Measurements from ENCODE around the gene GCNT3. TPM values are rescaled to one million over a fixed set of nuclear protein-coding genes. Genes with fewer than 3 reads are reported as not detected.

The GCNT3 gene, protein sequence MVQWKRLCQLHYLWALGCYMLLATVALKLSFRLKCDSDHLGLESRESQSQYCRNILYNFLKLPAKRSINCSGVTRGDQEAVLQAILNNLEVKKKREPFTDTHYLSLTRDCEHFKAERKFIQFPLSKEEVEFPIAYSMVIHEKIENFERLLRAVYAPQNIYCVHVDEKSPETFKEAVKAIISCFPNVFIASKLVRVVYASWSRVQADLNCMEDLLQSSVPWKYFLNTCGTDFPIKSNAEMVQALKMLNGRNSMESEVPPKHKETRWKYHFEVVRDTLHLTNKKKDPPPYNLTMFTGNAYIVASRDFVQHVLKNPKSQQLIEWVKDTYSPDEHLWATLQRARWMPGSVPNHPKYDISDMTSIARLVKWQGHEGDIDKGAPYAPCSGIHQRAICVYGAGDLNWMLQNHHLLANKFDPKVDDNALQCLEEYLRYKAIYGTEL
- 0.17 TPM in 1 of 2 replicates, not detected in the other for total RNA-seq

DNA sequence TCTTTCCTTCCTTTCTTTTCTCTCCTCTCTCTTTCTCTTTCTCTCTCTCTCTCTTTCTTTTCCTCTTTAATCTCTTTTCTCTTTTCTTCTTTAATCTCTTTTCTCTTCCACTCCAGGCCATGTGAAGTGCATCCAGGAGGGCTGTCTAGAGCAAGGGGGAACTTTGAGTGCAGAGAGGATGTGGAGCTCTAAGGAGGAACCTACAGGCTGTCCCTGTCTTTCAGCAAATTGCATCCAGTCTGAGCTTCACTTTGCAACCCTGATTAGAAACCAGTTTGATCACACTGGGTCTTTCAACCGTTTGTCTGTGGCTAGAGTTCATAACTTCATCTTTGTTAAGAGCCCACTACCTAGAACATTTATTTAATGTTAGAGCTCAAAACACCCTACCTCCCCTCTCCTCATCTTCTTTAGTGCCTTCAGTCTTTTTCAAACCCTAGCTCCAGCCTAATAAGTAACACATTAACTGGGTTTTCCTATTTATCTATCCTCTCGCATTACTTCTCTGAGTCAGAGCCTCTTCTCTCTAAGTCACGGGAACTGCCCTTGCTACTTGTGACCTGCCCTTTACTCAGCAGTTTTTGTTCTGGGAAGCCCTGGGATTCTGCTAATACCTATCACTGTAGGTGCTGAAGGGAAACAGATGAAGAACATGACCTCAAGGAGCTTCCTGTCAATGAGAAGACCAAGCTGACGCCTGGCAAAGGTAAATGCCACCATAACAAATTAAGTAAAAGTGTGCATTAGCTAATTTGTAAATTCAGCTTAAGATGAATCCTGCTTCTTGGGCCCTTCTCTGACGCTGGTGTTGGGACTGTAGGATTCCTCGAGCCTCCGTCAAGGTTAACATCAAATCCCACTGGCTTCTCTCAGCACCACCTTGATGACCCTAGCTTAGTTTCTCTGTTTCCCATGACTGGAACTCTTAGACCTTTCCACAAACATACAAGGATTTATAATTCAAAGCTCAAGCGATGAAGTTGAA lies at the start of gene GCNT3:
GCNT3 (plus strand) TSS at position 508 of the 985 bp plus-strand sequence. CDS start 6,456 bp downstream, outside the sequence.
- no peak for DNase-seq

DNA sequence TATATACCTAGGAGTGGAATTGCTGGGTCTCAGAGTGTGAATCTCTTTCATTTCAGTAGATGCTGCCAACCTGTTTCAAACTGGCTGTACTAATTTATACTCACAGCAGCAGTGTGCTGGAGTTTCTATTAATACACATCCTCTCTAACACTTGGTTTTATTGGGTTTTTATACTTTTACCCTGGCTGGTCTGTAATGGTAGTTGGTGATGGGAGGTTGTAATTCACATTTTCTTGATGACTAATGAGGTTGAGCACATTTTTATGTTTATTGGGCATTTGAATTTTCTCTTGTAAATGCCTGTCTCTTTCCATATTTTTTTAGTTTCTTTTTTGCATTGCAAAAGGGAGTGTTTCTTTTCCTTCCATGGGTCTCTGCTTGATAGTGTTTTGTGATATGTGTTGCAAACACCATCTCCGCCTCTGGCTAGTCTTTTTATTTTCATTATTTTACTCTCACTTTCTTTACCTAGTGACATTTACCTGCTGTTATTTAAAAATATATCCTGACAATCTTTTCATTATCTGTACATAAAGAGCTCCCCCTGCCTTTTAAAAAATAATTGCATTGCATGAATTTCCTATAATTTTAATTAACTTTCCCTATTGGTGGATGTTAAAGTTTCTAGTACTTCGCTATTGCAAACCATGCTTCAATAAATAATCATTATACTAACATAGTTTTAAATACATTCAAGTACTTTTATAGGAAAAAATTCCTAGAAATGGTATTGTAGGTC lies 49.0 kb upstream of the GCNT3 start:
- DNase-seq: no peak

DNA sequence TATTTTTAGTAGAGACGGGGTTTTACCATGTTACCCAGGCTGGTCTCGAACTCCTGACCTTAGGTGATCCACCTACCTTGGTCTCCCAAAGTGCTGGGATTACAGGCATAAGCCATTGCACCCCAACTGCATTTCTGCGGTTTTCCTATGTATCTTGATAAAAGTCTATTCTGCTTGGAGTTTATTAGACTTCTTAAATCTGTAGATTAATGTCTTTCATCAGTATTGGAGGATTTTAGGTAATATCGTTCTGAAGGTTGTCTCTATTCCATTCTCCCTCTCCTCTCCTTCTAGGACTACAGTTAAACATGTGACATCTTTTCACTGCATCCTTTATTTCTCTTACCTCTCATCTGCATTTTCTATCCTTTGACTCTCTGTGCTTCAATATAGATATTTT lies 46.3 kb upstream of the GCNT3 start:
- no peak for DNase-seq

DNA sequence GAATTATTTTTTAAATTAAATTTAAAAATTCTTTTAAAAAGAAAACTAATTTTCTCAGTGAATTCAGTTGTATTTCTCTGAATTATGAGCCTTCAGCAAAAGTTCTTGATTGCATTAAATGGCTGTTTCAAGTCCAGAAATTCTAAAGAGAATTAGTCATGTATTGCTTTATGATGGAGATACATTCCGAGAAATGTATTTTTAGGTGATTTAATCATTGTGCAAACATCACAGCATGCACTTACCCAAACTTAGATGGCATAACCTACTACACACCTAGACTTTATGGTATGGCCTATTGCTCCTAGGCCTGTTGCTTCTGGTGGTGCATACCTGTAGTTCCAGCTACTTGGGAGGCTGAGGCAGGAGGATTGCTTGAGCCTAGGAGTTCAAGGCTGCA lies 44.3 kb upstream of the GCNT3 start:
- DNase-seq: no peak

DNA sequence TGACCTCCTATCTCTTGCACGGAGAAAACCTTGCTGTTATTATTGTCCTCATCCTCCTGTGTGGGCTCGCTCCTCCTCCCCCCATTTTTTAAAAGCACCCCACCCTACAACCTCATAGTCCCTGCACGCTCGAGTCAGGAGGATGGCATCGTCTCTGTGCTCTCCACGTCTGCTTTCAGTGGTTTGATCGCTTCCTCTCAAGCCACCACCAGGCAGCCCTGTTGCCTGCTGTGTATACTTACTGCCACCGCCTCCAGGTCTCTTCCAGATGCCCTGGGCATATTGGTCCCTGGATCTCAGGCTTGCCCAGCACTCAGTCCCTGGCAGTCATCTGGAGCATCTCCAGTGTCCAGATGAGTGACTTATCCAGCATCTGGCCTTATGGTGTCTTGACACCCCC lies 42.1 kb upstream of the GCNT3 start:
- DNase-seq: no peak

DNA sequence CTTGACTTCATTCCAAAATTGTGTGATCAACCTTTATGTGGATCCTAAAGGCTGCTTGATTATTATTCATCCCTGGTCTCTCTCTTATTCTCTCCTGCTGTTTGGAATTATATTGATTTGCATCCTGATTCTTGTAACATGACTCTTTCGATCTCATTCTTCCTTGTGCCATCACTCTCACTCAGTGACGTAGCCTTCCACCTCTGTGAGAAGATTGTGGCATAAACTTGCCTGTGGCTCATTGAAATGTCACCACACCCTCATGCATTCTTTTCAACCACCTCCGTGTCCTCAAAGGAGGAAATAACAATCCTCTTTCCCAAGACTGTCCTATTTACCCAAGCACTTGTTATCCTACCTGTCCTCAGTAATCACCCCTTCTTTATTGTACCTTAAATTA lies 41.3 kb upstream of the GCNT3 start:
- DNase-seq: no peak

DNA sequence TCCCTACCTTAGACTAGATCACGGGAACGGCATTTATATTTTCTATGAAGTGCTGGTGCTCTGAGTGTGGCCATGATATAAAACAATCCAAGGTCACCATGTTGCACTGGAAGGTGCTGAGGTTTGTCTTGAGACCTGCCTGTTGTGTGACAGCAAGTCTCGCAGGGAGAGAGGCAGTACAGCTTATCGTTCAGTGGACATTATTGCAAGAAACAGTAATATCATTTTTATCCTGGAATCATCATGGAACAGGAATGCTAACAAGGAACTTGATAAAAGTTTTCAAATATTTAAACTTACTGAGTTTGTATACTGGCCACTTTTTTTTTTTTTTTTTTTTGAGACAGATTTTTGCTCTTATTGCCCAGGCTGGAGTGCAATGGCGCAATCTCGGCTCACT lies 40.0 kb upstream of the GCNT3 start:
- DNase-seq: no peak

DNA sequence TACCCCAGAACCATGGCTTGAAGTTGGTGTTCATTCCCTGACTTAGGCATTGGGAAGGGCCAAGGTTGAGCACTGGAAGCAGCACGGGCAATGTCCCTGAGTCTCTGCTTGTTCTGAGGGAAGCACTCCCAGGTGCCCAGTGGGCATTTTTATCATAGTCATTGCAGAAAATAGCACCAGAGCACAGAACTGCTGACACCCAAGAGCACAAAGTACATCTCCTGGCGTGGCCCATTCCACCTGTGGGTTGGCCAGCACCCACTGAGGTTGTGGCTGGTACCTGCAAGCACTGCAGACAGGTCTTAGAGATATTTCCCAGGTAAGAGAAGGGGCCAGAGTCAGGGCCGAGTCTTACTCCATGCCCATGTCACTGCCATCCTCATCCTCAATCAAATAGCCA lies 28.5 kb upstream of the GCNT3 start:
- DNase-seq: no peak

DNA sequence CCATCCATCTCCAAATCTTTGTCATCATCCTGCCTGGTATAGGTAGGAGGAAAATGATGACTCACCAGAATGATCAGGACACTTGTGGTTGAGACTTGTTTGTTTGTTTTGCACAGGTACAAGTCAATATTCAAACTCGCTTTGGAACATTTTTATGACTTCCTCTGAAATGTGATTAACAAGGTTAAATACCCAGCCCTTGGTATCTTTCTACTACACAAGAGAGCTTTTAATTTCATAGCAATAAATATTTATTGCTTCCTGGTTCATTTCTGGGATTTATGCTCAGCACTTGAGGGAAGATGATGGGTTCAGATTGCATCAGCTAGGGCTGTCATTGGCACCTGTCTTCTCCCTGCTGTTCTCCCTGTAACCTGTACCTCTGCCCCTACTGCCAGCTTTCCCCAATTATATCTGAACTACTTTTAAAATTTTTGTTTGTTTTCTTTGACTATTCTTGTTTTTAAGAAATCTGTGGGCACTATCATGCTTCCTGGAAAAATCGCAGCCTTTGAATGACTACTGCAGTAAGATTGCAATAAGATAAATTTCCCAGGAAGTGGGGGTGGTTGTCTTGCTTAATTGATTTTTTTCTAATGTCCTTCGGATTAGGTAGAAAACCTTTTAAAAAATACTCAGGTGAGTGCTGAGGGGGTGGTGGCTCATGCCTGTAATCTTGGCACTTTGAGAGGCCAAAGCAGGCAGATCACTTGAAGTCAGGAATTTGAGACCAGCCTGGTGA lies 24.3 kb upstream of the GCNT3 start:
- DNase-seq: no peak

DNA sequence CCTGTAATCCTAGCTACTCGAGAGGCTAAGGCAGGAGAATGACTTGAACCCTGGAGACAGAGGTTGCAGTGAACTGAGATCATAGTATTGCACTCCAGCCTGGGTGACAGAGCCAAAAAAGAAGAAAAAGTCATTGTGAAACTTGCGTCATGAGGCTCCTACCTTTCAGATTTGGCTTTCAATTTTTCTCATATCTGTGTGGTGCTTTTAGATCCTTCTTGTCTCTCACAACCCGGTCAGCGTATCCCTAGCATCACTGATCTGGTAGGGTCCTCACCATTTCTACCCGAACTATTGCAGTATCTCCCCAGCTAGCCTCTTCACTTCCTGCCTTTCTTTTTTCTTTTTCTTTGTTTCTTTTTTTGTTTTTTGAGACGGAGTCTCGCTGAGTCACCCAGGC lies 21.6 kb upstream of the GCNT3 start:
- DNase-seq: no peak

DNA sequence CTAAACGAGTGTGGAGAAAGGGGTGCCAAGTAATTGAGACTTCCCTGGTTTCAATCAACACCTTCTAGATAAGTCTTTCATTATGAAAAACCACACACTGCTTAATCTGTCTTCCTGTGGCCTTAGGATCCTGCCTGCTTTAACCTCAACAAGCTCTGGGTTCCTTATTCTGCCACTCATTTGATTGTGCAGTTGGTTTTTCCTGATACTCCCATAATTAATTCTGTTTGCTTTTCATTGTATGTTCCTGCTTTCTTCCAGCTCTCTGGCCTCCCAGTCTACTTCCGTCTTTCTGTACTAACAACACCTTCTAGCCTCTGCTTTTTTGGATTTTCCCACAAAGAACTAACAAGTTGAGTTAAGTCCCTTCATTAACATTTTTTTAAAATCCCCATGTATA lies 20.2 kb upstream of the GCNT3 start:
- DNase-seq: no peak

DNA sequence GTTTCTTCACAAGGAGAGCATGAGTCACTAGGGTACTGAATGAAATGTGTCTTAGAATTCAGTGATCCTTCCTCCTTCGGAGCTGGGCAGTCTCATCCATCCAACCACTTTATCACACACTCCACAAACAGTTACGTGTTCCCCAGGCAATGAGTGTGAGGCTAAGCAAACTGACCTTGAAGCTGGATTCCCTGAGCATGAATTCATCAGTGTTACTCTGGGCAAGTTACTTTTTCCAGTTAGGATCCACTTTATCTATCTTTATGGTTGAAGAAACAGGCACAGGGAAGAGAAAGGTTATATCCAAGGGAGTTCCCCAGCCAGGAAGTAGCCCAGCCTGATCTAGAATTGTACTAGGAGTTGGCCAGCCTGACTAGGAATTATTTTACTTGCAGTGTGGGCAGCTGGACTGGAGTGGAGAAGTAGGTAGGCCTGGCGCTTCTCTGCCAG lies 17.1 kb upstream of the GCNT3 start:
- DNase-seq: no peak

DNA sequence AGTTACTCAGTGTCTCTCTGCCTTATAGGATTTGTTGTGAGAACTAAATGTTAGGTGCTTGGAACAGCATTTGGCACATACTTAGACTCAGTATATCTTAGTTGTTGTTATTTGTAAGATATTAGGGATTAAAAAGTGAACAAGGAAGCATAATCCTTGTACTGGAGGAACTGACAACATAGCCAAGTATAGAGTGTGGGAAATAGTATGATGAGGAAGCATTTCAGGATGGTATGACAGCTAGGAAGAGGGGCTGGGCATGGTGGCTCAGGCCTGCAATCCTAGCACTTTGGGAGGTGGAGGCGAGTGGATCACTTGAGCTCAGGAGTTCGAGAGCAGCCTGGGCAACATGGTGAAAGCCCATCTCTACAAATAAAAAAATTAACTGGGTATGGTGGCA lies 16.6 kb upstream of the GCNT3 start:
- no peak for DNase-seq

DNA sequence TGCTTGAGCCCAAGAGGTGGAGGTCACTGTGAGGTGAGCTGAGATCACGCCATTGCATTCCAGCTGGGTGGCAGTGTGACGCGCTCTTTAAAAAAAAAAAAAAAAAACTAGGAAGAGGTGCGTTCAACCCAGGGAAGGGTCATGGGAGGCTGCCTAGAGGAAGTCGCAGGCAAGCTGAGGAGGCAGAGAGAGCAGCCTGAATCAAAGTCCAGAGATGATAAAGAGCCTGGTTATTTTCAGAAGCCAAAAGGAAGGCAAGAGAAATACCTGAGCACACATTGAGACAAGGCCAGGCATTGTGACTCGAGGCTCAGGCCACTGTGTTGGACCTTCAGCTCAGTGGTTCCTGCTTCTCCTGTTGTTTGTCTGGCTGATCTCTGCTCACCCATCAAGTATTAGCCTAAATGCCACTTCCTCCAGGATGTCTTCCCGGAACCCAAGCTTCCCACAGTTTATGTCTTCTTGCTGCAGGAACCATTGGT lies 16.1 kb upstream of the GCNT3 start:
- DNase-seq: no peak

DNA sequence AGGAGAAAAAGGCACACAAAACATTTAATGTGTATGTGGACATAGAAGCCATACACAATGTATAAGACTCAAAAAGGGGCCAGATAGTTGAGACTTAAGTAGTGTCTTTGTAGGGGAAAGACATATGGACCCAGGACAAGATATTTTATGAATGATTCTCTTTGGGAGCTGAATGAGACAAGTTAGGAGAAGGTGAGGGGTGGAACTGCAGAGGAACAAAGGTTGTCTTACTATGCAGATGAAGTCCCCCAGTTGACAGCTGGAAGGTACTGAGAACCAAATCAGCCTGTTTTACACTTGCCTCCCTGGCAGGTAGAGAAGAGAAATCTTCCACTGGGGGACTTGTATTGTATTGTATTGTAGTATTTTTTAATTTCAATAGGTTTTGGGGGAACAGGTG lies 14.9 kb upstream of the GCNT3 start:
- no peak for DNase-seq

DNA sequence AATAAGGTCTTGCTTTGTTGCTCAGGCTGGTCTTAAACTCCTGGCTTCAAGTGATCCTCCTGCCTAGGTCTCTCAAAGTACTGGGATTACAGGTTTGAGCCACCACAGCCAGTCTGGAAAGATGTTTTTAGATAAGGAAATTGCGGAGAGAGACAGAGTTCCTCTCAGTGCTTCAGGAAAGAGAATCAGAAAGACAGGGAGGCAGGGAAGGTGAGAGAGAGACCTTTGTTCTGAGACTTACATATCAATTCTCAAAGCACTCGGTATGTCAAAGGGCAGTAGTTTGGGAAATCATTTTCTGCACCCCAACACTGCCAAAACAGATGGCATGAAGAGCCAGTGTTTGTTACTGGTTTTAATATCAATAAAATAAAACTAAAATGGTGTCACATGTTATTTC lies 13.1 kb upstream of the GCNT3 start:
- DNase-seq: no peak

DNA sequence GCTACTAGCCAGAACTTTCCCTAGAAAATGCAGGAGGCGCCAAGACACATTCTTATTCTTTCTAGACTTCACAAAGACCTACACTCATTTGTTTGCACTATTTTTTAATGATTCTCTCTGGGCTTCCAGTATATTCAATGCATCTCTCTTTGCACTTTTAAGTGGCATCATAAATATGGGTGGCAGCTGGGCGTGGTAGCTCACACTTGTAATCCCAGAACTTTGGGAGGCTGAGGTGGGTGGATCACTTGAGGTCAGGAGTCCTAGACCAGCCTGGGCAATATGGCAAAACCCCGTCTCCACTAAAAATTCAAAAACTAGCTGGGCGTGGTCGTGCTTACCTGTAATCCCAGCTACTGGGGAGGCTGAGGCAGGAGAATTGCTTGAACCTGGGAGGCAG lies 5.6 kb upstream of the GCNT3 start:
- DNase-seq: no peak

DNA sequence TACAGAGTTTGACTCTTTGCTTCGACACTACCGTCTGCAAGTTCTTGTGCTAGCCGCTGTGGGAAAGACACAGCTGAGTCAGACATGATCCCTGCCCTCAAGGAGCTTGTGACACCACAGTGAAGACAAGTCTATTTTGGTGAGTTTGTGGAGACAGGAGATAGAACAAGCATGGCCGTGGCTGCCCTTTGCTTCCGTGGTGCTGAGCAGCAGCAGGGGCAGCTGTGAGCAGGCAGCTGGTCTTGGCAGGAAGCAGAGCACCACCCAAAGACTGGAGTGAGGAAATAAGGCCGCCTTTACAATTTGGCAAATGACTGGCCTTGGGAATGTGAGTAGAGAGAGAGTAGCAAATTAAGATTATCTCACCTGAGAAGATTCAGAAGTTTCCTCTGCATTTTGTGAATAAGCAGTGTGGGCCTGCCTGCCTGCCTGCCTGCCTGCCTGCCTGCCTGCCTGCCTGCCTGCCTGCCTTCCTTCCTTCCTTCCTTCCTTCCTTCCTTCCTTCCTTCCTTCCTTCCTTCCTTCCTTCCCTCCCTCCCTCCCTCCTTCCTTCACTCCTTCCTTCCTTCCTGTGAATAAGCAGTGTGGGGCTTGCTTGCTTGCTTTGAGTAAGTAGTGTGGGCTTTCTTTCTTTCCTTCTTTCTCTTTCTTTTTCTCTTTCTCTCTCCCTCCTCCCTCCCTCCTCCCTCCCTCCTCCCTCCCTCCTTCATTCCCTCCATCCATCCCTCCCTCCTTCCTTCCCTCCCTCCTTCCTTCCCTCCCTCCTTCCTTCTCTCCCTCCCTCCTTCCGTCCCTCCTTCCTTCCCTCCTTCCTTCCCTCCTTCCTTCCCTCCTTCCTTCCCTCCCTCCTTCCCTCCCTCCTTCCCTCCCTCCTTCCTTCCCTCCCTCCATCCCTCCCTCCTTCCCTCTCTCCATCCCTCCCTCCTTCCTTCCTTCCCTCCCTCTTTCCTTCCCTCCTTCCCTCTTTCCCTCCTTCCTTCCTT lies 1.6 kb upstream of the GCNT3 start:
- no peak for DNase-seq

DNA sequence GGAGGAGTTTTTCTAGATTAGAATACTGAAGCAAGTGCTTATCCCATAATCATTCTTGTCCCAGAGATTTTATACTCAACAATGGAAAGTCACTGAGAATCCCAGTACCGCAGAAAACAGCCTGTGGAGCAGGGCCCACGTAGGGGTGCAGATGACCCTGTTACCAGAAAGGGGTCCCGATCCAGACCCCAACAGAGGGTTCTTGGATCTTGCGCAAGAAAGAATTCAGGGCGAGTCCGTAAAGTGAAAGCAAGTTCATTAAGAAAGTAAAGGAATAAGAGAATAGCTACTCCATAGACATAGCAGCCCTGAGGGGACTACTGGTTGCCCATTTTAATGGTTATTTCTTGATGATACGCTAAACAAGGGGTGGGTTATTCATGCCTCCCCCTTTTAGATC lies 2.6 kb downstream of the GCNT3 start:
- DNase-seq: no peak

DNA sequence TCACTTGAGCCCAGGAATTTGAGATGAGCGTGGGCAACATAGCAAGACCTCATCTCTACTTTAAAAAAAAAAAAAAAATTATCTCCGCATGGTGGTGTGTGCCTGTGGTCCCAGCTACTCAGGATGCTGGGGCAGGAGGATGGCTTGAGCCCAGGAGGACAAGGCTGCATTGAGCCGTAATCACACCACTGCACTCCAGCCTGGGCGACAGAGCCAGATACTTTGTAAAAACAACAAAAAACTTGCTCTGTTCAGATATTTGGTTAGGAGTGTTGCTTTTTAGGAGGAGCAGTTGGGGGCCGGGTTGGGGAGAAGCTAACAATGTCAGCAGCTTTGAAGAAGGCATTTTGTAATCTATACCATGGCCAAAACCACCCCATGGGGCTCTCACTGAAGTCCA lies 4.1 kb downstream of the GCNT3 start:
- DNase-seq: no peak

DNA sequence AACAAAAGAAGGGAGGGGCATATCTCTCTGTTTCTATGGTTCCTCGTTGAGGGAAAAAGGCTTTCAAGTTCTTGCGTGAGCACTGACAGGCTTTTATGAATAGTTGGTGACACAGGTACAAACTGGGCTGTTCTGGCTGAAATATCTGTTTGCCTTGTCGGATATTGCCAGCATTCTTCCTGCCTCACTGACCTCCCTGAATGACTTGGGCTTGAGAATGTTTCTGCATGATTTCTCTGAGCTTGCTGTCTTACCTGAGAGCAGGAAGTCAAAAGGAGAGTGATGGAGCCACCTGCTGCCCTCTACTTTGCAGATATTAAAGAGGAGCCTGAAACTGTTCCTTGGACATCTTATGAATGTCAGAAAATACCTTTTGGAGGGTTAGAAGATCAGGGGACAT lies 4.8 kb downstream of the GCNT3 start:
- no peak for DNase-seq
